ENCODE data around the gene PTPN6. TPM values are rescaled to one million over a fixed set of nuclear protein-coding genes. Genes with fewer than 3 reads are reported as not detected.

PTPN6 gene
- total RNA-seq, 2 donors from 2014 or later: 320 to 609 TPM

DNA sequence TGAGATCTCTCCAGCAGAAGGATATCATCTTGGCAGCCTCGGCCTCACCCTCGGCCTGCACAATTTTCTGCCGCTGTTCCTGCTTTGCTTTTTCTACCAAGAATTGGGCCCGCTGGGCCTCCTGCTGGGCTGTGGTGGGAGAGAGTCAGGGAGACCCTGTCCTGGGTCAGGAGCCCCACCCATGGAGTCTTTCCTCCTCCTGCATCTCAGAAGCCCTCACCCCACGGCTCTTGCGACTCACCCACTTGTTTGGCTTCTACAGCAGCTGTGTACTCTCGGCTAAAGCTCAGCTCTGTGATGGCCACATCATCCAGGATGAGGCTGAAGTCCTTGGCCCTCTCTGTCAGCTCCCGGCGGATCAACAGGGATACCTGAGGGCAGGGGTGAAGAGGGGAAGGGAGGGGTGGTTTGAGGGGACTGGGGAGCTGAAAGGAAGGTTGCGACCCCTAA is 16.5 kb downstream of the PTPN6 start:
- H3K36me3 Mint-ChIP-seq: peaks cover 50 to 55% of the 10 kb centered on the region in 2 donors
- DNase-seq (ENCODE audit: low spot score in 2 of 2) (no peak), ATAC-seq (no peak)
- H3K27ac Mint-ChIP-seq: peak overlapping the region in 1 of 2 donors; percentile 82
- H3K9me3 Mint-ChIP-seq: no peaks in the 10 kb centered on the region

GRCh38 chr12:6968426-6968825 is 17.3 kb downstream of the PTPN6 start:
- no peak for DNase-seq (ENCODE audit: low spot score in 2 of 2)

DNA sequence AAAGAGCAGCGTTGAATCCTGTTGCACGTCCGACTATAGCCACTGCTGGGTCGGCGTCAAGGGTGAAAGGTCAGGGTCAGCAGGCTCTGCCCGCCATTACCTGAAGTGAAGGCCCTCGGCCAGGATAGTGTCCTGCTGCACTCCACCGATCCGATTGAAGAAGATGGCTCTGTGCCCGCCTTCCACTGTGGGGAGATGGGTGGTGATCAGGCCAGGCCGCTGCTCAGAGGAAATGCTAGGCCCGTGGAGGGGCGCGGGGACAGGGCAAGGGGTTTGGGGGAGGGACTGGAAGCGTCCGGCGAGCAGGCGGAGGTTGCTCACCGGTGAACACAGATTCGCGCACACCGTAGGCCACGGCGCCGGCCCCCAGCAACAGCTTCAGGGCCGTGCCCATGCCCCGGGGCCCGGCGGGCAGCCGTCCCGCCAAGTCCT is 19.0 kb downstream of the PTPN6 start:
- Mint-ChIP-seq H3K27ac (peak overlapping the region; percentile 90 to 100), H3K36me3 (peaks cover 52 to 68% of the 10 kb centered on the region in 2 donors), H3K9me3 (no peaks in the 10 kb centered on the region)
- DNase-seq (ENCODE audit: low spot score in 2 of 2) (no peak), ATAC-seq (peak; percentile 13 to 41)

More at GRCh38 chr12:6968426-6968825, 17.3 kb downstream of the PTPN6 start:
- Mint-ChIP-seq H3K27ac (peak overlapping the region; percentile 90 to 100), H3K9me3 (no peaks in the 10 kb centered on the region), H3K36me3 (peaks cover 53 to 62% of the 10 kb centered on the region in 2 donors)
- no peak for ATAC-seq

DNA sequence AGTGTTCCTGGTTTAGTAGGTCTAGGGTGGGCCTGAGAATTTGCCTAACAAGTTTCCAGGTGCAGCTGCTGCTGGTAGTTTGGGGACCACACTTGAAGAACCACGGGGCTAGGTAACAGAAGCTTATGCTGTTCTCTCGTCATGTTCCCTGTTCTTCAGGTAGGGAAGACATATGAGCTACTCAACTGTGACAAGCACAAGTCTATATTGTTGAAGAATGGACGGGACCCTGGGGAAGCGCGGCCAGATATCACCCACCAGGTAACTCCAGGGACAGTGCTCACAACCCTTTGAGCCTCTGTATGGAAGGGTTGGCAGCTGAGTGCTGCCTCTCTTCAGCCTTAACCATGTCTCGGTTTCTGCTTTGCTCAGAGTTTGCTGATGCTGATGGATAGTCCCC is 23.0 kb downstream of the PTPN6 start:
- Mint-ChIP-seq H3K27ac (peak overlapping the region in 1 of 2 donors; percentile 84), H3K9me3 (no peaks in the 10 kb centered on the region), H3K36me3 (peaks cover 29 to 64% of the 10 kb centered on the region in 2 donors)
- no peak for ATAC-seq
- no peak for DNase-seq (ENCODE audit: low spot score in 2 of 2)

DNA sequence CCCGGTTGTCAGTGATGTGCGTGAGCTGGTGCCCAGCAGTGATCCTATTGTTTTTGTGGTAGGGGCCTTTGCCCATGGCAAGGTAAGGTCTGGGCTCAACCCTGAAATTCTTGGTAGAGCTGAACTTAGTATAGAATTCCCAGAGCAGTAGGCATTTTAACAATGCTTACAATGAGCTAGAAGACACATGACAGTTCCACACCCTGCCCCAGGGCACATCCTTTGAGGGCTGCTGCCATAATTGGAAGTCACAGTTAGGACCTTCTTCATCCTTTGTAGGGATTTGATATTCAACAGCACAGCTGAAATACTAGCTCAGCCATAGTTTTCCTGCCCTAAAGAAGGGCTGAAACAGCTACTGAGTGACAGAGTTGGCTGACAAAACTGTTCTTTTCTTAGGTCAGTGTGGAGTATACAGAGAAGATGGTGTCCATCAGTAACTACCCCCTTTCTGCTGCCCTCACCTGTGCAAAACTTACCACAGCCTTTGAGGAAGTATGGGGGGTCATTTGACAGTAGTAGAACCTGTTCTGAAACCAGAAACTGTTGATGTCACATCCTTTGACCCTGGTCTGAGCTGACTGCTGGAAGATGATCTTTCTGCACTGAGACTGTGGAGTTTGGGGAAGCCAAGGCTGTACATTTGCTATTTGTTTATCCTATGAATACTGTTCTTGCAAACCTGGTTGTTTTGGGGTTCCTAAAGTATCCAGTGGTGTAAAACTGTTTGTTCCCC is 24.3 kb downstream of the PTPN6 start:
- DNase-seq (ENCODE audit: low spot score in 2 of 2): no peak
- H3K27ac Mint-ChIP-seq: peak overlapping the region; percentile 14 to 53
- ATAC-seq: no peak
- H3K9me3 Mint-ChIP-seq: no peaks in the 10 kb centered on the region
- H3K36me3 Mint-ChIP-seq: peaks cover 26 to 52% of the 10 kb centered on the region in 2 donors

DNA sequence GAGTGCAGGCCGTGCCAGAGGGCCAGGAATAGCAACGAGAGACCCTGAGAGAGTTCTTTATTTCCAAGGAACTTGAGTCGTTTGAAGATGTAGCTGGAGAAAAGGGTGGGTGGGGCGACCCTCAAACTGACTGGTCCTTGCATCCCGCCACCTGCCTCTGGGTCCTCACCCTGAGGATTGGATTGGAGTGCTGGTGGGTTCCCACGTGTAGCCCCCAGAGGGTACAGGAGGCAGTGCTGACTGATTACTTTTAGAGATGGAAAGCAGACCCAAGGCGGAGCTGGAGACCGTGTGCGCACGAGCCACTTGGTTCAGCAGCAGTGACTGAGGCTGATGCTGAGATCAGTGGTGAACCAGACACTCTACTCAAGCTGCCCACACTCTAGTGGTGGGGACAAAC is 26.5 kb downstream of the PTPN6 start:
- DNase-seq (ENCODE audit: low spot score in 2 of 2) (no peak), ATAC-seq (no peak)
- H3K9me3 Mint-ChIP-seq: no peaks in the 10 kb centered on the region
- peaks cover 8 to 33% of the 10 kb centered on the region in 2 donors for H3K36me3 Mint-ChIP-seq
- H3K27ac Mint-ChIP-seq: peak overlapping the region in 1 of 2 donors; percentile 79

GRCh38 chr12:6978188-6978587 is 27.0 kb downstream of the PTPN6 start:
- H3K9me3 Mint-ChIP-seq: no peaks in the 10 kb centered on the region
- peak overlapping the region in 1 of 2 donors; percentile 74 for H3K27ac Mint-ChIP-seq
- DNase-seq (ENCODE audit: low spot score in 2 of 2) (no peak), ATAC-seq (no peak)
- H3K36me3 Mint-ChIP-seq: peaks cover 5 to 28% of the 10 kb centered on the region in 2 donors

DNA sequence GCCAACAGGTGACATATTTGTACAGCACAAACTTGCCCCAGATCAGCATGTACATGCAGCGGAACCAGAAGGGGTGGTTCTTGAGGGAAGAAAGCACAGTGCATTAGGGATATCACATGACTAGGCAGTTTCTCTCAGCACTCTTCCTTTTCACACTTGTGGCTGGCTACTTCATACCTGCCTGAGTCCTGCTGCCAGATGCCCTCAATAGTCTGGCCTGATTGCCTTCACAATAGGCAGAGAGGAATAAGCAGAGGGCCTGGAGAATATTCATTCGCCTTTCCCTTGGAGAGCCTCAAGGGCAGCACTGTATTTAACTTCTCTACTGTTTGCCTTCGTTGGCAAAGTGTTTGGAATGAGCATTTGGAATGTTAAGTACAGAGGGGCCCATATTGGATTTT is 27.5 kb downstream of the PTPN6 start:
- H3K36me3 Mint-ChIP-seq: peaks cover 5 to 24% of the 10 kb centered on the region in 2 donors
- DNase-seq (ENCODE audit: low spot score in 2 of 2): no peak
- no peaks in the 10 kb centered on the region for H3K9me3 Mint-ChIP-seq
- peak overlapping the region in 1 of 2 donors; percentile 74 for H3K27ac Mint-ChIP-seq
- no peak for ATAC-seq

GRCh38 chr12:6979021-6979420 is 27.9 kb downstream of the PTPN6 start:
- peak overlapping the region in 1 of 2 donors; percentile 74 for H3K27ac Mint-ChIP-seq
- peaks cover 5 to 20% of the 10 kb centered on the region in 2 donors for H3K36me3 Mint-ChIP-seq
- no peaks in the 10 kb centered on the region for H3K9me3 Mint-ChIP-seq

DNA sequence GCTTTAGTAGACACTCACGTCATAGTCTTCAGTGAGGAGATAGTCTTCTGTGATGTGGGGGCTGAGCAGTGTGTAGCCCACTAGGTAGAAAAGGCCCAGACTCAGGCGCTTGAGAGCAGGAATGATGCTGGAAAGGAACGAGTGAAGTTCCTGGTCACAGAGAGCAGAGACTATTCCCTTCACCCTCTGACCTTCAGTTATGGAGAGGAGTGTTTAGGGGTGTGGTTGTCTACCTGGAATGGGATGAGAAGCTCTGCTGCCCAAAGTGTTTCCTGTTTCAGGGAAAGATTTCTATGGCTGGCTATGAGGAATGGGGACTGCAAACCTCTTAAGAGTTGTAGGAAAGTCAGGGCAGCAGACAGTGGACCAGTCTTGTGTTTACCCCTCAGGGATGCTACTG is 28.3 kb downstream of the PTPN6 start:
- no peak for DNase-seq (ENCODE audit: low spot score in 2 of 2)
- peaks cover 5 to 20% of the 10 kb centered on the region in 2 donors for H3K36me3 Mint-ChIP-seq
- peak overlapping the region in 1 of 2 donors; percentile 74 for H3K27ac Mint-ChIP-seq
- H3K9me3 Mint-ChIP-seq: no peaks in the 10 kb centered on the region
- ATAC-seq: no peak

More at GRCh38 chr12:6979021-6979420, 27.9 kb downstream of the PTPN6 start:
- DNase-seq (ENCODE audit: low spot score in 2 of 2) (no peak), ATAC-seq (no peak)

GRCh38 chr12:6980075-6980474 is 28.9 kb downstream of the PTPN6 start:
- no peak overlapping the region for H3K27ac Mint-ChIP-seq
- H3K36me3 Mint-ChIP-seq: peaks cover 5 to 20% of the 10 kb centered on the region in 2 donors
- H3K9me3 Mint-ChIP-seq: no peaks in the 10 kb centered on the region
- DNase-seq (ENCODE audit: low spot score in 2 of 2) (no peak), ATAC-seq (no peak)

DNA sequence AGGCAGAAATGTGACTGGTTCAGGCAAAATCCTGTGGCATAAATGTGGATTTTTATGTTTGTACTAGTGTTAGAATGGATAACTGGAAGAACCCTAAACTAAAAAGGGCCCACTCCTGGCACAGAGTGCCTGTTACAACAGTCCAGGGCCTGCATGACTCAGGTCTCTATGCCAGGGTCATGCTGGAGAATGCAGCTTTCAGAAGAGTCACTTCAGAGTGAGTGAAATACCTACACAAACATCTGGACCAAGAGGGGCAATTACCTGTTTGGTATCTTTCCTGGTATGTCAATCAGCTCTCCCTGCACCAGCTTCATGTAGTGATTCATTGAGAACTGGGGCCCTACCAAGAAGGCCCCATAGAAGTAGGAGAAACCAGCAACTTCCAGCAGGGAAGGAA is 29.6 kb downstream of the PTPN6 start:
- Mint-ChIP-seq H3K36me3 (peaks cover 4 to 19% of the 10 kb centered on the region in 2 donors), H3K27ac (peak overlapping the region in 1 of 2 donors; percentile 68), H3K9me3 (no peaks in the 10 kb centered on the region)
- DNase-seq (ENCODE audit: low spot score in 2 of 2) (no peak), ATAC-seq (no peak)

- no peak for DNase-seq (ENCODE audit: low spot score in 2 of 2)
- H3K9me3 Mint-ChIP-seq: no peaks in the 10 kb centered on the region
- ATAC-seq: no peak
- H3K36me3 Mint-ChIP-seq: peaks cover 0 to 13% of the 10 kb centered on the region in 2 donors
- peak overlapping the region in 1 of 2 donors; percentile 68 for H3K27ac Mint-ChIP-seq
These were observed 30.2 kb downstream of the PTPN6 start for GRCh38 chr12:6981152-6982052.

DNA sequence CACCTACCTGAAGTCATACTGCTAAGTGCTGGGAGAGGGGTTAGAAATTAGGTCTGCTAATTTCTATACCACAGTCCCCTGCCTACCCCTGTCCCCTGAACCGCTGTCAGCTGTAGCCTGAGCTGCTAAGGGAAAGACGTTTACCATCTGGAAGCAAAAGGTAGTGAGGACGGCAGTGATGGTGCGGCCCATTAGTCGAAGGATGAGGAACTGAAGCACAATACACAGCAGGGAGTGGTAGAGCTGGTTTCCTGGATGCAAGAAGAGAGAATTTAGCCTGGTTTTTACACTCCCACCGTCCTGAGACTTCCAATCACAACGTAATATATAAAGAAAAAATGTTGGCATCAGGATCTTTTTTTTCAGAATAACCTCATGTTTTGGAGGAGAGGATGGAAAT is 31.4 kb downstream of the PTPN6 start:
- ATAC-seq (no peak), DNase-seq (ENCODE audit: low spot score in 2 of 2) (no peak)
- H3K9me3 Mint-ChIP-seq: no peaks in the 10 kb centered on the region
- peak overlapping the region in 1 of 2 donors; percentile 92 for H3K27ac Mint-ChIP-seq
- peaks cover 0 to 4% of the 10 kb centered on the region in 2 donors for H3K36me3 Mint-ChIP-seq

- ATAC-seq: no peak
- peaks cover 0 to 6% of the 10 kb centered on the region in 2 donors for H3K36me3 Mint-ChIP-seq
- peak overlapping the region in 1 of 2 donors; percentile 10 for H3K27ac Mint-ChIP-seq
- H3K9me3 Mint-ChIP-seq: no peaks in the 10 kb centered on the region
- DNase-seq (ENCODE audit: low spot score in 2 of 2): no peak
These were observed 36.9 kb downstream of the PTPN6 start for GRCh38 chr12:6987956-6988553.

DNA sequence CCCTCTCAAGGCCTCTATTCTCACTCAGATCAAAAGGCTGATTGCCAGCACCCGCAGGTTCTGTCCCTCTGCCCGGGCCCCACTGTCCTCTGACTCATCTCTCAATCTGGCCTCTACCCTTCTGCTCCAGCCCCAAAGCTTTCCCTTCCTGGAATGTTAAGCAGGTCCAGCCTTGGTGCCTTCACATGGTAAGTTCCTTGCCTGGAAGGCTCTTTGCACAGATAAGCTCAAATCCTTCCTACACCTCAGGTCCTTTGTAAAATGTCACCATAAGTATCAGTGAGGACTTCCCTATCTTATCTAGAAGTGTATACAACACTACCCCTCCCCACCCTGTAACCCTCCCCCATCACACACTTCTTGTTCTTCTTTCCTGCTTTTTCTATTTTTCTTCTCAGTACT is 44.9 kb downstream of the PTPN6 start:
- ATAC-seq (no peak), DNase-seq (ENCODE audit: low spot score in 2 of 2) (no peak)
- no peaks in the 10 kb centered on the region for H3K9me3 Mint-ChIP-seq
- peaks cover 9 to 18% of the 10 kb centered on the region in 2 donors for H3K36me3 Mint-ChIP-seq
- peak overlapping the region in 1 of 2 donors; percentile 23 for H3K27ac Mint-ChIP-seq

Data from activated naive CD4-positive, alpha-beta T cell treated with anti-CD3 and anti-CD28 coated beads, Interleukin-2, amount 50 U/mL, for 72 hours (primary cell).